Measurements from ENCODE around the gene POLR2J. TPM values are rescaled to one million over a fixed set of nuclear protein-coding genes. Genes with fewer than 3 reads are reported as not detected.

POLR2J gene
- total and polyA plus RNA-seq, 2 experiments from 2014 or later: 16.3 to 77.4 TPM

GRCh38 chr7:102425639-102426267, 53.0 kb downstream of the POLR2J start:
- H3K4me2 ChIP-seq: no peak overlapping the region
- H3K4me1 ChIP-seq (ENCODE audit: insufficient read depth): no peaks in the 10 kb centered on the region
- H3K4me3 ChIP-seq: no peak overlapping the region
- H3K36me3 ChIP-seq (replicated peaks; ENCODE audit: insufficient read depth, low read depth): no peaks in the 10 kb centered on the region
- TF ChIP-seq EZH2 (IDR thresholded peaks at IDR 0.05; ENCODE audit: borderline replicate concordance) (no peak), CTCF (IDR thresholded peaks at IDR 0.05; ENCODE audit: poor library complexity) (no peak), EZH2phosphoT487 (IDR thresholded peaks at IDR 0.05; ENCODE audit: low read depth, severe bottlenecking, unreplicated experiment) (no peak)
- H3K9me2 ChIP-seq (replicated peaks; ENCODE audit: insufficient read depth): no peaks in the 10 kb centered on the region
- H4K20me1 ChIP-seq (ENCODE audit: insufficient read depth, poor library complexity, severe bottlenecking): no peaks in the 10 kb centered on the region
- no peaks in the 10 kb centered on the region for H3K27me3 ChIP-seq
- no peak for DNase-seq (ENCODE audit: low spot score)
- 94% methylated on average over 25 of the region's 25 CpGs for WGBS (ENCODE audit: low lambda C conversion rate, missing lambda C conversion rate)
- H3K27ac ChIP-seq: no peak overlapping the region
- no peaks in the 10 kb centered on the region for H3K9me3 ChIP-seq (ENCODE audit: low read depth)
- H2AFZ ChIP-seq: no peak overlapping the region
- no peaks in the 10 kb centered on the region for H3K79me2 ChIP-seq

GRCh38 chr7:102424787-102425218, 53.9 kb downstream of the POLR2J start:
- Histone ChIP-seq H3K79me2 (no peaks in the 10 kb centered on the region), H3K9me3 (ENCODE audit: low read depth) (no peaks in the 10 kb centered on the region), H3K9me2 (replicated peaks; ENCODE audit: insufficient read depth) (no peaks in the 10 kb centered on the region), H3K36me3 (replicated peaks; ENCODE audit: insufficient read depth, low read depth) (no peaks in the 10 kb centered on the region), H4K20me1 (ENCODE audit: insufficient read depth, poor library complexity, severe bottlenecking) (no peaks in the 10 kb centered on the region), H3K4me1 (ENCODE audit: insufficient read depth) (no peaks in the 10 kb centered on the region), H3K4me2 (no peak overlapping the region), H3K27ac (no peak overlapping the region), H3K4me3 (no peak overlapping the region), H2AFZ (no peak overlapping the region), H3K27me3 (no peaks in the 10 kb centered on the region)
- no peak for DNase-seq (ENCODE audit: low spot score)
- 91% methylated on average over 12 of the region's 13 CpGs for whole genome bisulfite sequencing (ENCODE audit: low lambda C conversion rate, missing lambda C conversion rate)
- TF ChIP-seq EZH2 (IDR thresholded peaks at IDR 0.05; ENCODE audit: borderline replicate concordance): no peak
- TF ChIP-seq EZH2phosphoT487 (IDR thresholded peaks at IDR 0.05; ENCODE audit: low read depth, severe bottlenecking, unreplicated experiment): no peak
- TF ChIP-seq CTCF (IDR thresholded peaks at IDR 0.05; ENCODE audit: poor library complexity): no peak

- Histone ChIP-seq H3K9me3 (ENCODE audit: low read depth) (no peaks in the 10 kb centered on the region), H3K4me2 (no peak overlapping the region), H3K4me3 (no peak overlapping the region), H3K36me3 (replicated peaks; ENCODE audit: insufficient read depth, low read depth) (no peaks in the 10 kb centered on the region), H3K4me1 (ENCODE audit: insufficient read depth) (no peaks in the 10 kb centered on the region), H3K9me2 (replicated peaks; ENCODE audit: insufficient read depth) (no peaks in the 10 kb centered on the region), H4K20me1 (ENCODE audit: insufficient read depth, poor library complexity, severe bottlenecking) (no peaks in the 10 kb centered on the region), H3K27me3 (no peaks in the 10 kb centered on the region), H3K79me2 (no peaks in the 10 kb centered on the region), H2AFZ (no peak overlapping the region), H3K27ac (no peak overlapping the region)
- no peak for DNase-seq (ENCODE audit: low spot score)
- WGBS (ENCODE audit: low lambda C conversion rate, missing lambda C conversion rate): 83% methylated on average over 12 of the region's 12 CpGs
- TF ChIP-seq CTCF (IDR thresholded peaks at IDR 0.05; ENCODE audit: poor library complexity): no peak
- no peak for TF ChIP-seq EZH2phosphoT487 (IDR thresholded peaks at IDR 0.05; ENCODE audit: low read depth, severe bottlenecking, unreplicated experiment)
- no peak for TF ChIP-seq EZH2 (IDR thresholded peaks at IDR 0.05; ENCODE audit: borderline replicate concordance)
Measured at GRCh38 chr7:102424129-102424551, 54.6 kb downstream of the POLR2J start.

Small RNA genes within 50 kb of the gene (microRNA-seq; reads per million reads assigned to microRNA genes)
- gene MIR4467 (not detected), gene MIR5090 (8.0 reads per million, percentile 20 among the genes with 10 or more reads in this experiment)

Other genes starting within 250 kb of the POLR2J start
- 3.2 and 3.8 TPM in 2 replicates for gene SH2B2, start 192.1 kb downstream of the POLR2J start, total RNA-seq
- gene SH2B2, start 192.1 kb downstream of the POLR2J start, polyA plus RNA-seq: 6.7 and 7.1 TPM in 2 replicates
- not detected in 2 replicates for gene SPDYE6, start 122.5 kb downstream of the POLR2J start, total RNA-seq
- 0.68 and 1.0 TPM in 2 replicates for gene SPDYE6, start 122.5 kb downstream of the POLR2J start, polyA plus RNA-seq
- gene PRKRIP1, start 82.6 kb downstream of the POLR2J start, total RNA-seq: 32.0 and 33.8 TPM in 2 replicates
- gene PRKRIP1, start 82.6 kb downstream of the POLR2J start, polyA plus RNA-seq: 44.6 and 61.6 TPM in 2 replicates
- 25.9 and 33.6 TPM in 2 replicates for gene ORAI2, start 45.3 kb downstream of the POLR2J start, total RNA-seq
- gene ORAI2, start 45.3 kb downstream of the POLR2J start, polyA plus RNA-seq: 32.3 and 41.9 TPM in 2 replicates
- 10.1 and 13.3 TPM in 2 replicates for gene ALKBH4, start 14.1 kb downstream of the POLR2J start, total RNA-seq
- 15.8 TPM in 2 replicates for gene ALKBH4, start 14.1 kb downstream of the POLR2J start, polyA plus RNA-seq
- gene LRWD1, start 13.9 kb downstream of the POLR2J start, total RNA-seq: 16.0 and 19.0 TPM in 2 replicates
- 17.8 and 18.3 TPM in 2 replicates for gene LRWD1, start 13.9 kb downstream of the POLR2J start, polyA plus RNA-seq
- gene RASA4B, start 38.9 kb upstream of the POLR2J start, total RNA-seq: 0.52 and 3.2 TPM in 2 replicates
- 7.3 and 9.3 TPM in 2 replicates for gene RASA4B, start 38.9 kb upstream of the POLR2J start, polyA plus RNA-seq
- gene UPK3BL2, start 64.8 kb upstream of the POLR2J start, total RNA-seq: 0.48 and 1.8 TPM in 2 replicates
- 9.6 and 13.6 TPM in 2 replicates for gene UPK3BL2, start 64.8 kb upstream of the POLR2J start, polyA plus RNA-seq
- not detected in 2 replicates for gene SPDYE2, start 72.3 kb upstream of the POLR2J start, total RNA-seq
- 2.4 and 3.7 TPM in 2 replicates for gene SPDYE2, start 72.3 kb upstream of the POLR2J start, polyA plus RNA-seq
- gene POLR2J3, start 93.7 kb upstream of the POLR2J start, total RNA-seq: 4.7 and 6.4 TPM in 2 replicates
- gene POLR2J3, start 93.7 kb upstream of the POLR2J start, polyA plus RNA-seq: 53.8 and 70.3 TPM in 2 replicates
- 10.5 and 13.6 TPM in 2 replicates for gene RASA4, start 137.8 kb upstream of the POLR2J start, total RNA-seq
- 13.7 and 16.2 TPM in 2 replicates for gene RASA4, start 137.8 kb upstream of the POLR2J start, polyA plus RNA-seq
- 20.3 and 31.7 TPM in 2 replicates for gene UPK3BL1, start 163.9 kb upstream of the POLR2J start, total RNA-seq
- gene UPK3BL1, start 163.9 kb upstream of the POLR2J start, polyA plus RNA-seq: 32.2 and 33.0 TPM in 2 replicates
- not detected in 2 replicates for gene SPDYE2B, start 171.4 kb upstream of the POLR2J start, total RNA-seq
- not detected in 2 replicates for gene SPDYE2B, start 171.4 kb upstream of the POLR2J start, polyA plus RNA-seq
- gene POLR2J2, start 192.7 kb upstream of the POLR2J start, total RNA-seq: 1.6 TPM in 2 replicates
- gene POLR2J2, start 192.7 kb upstream of the POLR2J start, polyA plus RNA-seq: 3.5 and 8.7 TPM in 2 replicates

All from hepatocyte (in vitro differentiated cells).